Measurements from ENCODE around the gene ALB. TPM values are rescaled to one million over a fixed set of nuclear protein-coding genes. Genes with fewer than 3 reads are reported as not detected.

The ALB gene
- total RNA-seq, 1 donor from 2014 or later, result not detected

Other genes starting within 250 kb of the ALB start
- 54.1 and 61.4 TPM in 2 replicates for gene ANKRD17, start 145.5 kb upstream of the ALB start, total RNA-seq
- gene AFP, start 31.9 kb downstream of the ALB start, total RNA-seq, result not detected in 2 replicates
- not detected in 2 replicates for gene AFM, start 77.5 kb downstream of the ALB start, total RNA-seq
- gene RASSF6, start 216.1 kb downstream of the ALB start, total RNA-seq, result 4.0 TPM in 2 replicates

All from activated B cell treated with CpG ODN at 0.5 μM for 24 hours (primary cell).